Fibroblast of pulmonary artery (primary cell): ENCODE results near the gene TAPBPL.
"Not testable (repeated sequence)": the region's sequence is repeated elsewhere in the genome, so short reads cannot be mapped to it uniquely, and the experiment has no call there.

Experiments
- DNase-seq: peaks from one replicate; pipeline ENCODE4 v3.0.0-alpha.2; 2010; ENCODE audit warnings: low read depth
- H3K4me3 ChIP-seq: replicated peaks from 2 replicates; pipeline ENCODE4 v1.5.1; 2011; ENCODE audit warnings: low read depth, mild to moderate bottlenecking, control low read depth, low read length, moderate library complexity
- TF ChIP-seq, protein P1 (sequence below): IDR thresholded peaks from 2 replicates; pipeline ENCODE4 v1.5.1; 2011; ENCODE audit warnings: mild to moderate bottlenecking, control low read depth, low read length, inconsistent platforms; ENCODE audit errors: missing control alignments

The TAPBPL gene

DNA sequence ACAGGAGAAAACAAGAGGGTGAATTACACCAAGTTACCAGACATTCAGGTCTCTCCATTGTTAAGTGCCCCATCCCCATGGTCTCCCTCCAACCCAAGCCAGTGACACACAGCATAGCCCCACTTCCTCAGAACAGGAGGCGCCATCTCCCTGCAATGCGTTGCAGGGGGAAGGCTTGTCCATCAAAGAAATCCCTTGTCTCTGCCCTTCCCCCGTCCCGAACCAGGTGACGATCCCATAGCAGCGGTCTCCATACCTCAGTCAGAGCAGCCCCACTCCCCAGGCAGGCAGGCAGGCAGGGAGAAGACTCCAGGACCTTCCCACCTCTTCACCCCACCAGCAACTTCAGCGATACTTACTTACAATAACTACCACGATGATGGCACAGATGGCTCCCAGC is 12.7 kb downstream of the TAPBPL start:
- H3K4me3 ChIP-seq = no peak overlapping the region
- no peak for DNase-seq
- TF ChIP-seq, protein P1, sequence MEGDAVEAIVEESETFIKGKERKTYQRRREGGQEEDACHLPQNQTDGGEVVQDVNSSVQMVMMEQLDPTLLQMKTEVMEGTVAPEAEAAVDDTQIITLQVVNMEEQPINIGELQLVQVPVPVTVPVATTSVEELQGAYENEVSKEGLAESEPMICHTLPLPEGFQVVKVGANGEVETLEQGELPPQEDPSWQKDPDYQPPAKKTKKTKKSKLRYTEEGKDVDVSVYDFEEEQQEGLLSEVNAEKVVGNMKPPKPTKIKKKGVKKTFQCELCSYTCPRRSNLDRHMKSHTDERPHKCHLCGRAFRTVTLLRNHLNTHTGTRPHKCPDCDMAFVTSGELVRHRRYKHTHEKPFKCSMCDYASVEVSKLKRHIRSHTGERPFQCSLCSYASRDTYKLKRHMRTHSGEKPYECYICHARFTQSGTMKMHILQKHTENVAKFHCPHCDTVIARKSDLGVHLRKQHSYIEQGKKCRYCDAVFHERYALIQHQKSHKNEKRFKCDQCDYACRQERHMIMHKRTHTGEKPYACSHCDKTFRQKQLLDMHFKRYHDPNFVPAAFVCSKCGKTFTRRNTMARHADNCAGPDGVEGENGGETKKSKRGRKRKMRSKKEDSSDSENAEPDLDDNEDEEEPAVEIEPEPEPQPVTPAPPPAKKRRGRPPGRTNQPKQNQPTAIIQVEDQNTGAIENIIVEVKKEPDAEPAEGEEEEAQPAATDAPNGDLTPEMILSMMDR = no peak

DNA sequence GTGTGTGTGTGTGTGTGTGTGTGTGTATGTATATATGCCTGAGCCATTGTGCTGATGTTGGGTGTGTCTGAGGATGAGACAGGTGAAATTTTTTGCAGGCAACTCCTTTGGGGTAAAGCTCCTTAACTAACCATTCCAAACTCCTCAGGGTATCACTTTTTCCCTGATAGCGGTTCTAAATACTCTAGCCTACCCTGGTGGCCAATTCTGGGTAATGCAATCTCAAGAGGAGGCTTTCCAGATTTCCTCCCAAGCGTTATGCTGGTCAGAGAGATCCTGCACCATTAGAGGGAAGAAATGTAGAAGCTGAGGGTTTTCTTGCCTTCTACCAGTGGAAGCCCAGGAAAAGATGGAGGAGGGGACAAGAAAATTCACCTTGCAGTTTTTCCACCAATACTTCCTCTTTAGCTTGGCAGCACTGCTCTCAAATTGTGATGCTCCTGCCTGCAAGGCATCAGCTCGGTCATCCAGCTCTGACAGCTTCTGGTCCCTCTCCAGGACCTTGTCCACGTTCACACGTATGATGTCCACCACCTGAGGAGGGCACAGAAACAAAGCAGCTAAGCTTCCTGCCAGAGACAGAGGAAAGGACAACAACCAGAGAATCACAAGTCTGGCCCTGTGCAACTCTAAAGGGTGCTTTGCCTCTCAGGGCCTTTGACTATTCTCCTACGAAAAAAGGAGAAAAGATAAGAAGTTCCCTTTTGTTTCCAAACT is 13.8 kb downstream of the TAPBPL start:
- DNase-seq = peak; percentile 86
- TF ChIP-seq, protein P1 = peak; percentile 97
- H3K4me3 ChIP-seq = no peak overlapping the region

DNA sequence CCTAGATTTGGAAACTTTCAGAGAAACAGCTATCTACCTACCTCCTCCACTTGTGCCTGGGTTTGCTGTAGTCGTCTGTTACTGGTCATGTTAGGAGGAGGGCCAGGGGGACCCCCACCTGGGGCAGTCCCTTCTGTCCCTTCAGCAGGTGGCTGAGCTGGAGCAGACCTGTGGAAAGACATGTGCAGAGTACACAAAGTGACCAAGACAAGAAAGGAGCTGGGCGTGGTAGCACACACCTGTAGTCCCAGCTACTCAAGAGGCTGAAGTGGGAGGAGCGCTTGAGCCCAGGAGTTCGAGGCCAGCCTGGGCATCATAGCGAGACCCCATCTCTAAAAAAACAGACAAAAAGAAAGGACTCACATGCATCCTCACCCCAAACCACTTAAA is 14.3 kb downstream of the TAPBPL start:
- H3K4me3 ChIP-seq = no peak overlapping the region
- no peak for DNase-seq
- TF ChIP-seq, protein P1 = no peak

DNA sequence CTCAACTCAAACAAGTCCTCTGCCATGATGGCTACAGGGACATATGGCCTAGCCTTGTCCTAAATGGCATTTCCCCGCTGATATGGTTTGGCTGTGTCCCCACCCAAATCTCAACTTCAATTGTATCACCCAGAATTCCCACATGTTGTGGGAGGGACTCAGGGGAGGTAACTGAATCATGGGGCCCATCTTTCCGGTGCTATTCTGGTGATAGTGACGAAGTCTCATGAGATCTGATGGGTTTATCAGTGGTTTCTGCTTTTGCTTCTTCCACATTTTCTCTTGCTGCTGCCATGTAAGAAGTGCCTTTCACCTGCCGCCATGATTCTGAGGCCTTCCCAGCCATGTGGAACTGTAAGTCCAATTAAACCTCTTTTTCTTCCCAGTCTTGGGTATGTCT is 14.9 kb downstream of the TAPBPL start:
- not testable (repeated sequence) for H3K4me3 ChIP-seq, DNase-seq

DNA sequence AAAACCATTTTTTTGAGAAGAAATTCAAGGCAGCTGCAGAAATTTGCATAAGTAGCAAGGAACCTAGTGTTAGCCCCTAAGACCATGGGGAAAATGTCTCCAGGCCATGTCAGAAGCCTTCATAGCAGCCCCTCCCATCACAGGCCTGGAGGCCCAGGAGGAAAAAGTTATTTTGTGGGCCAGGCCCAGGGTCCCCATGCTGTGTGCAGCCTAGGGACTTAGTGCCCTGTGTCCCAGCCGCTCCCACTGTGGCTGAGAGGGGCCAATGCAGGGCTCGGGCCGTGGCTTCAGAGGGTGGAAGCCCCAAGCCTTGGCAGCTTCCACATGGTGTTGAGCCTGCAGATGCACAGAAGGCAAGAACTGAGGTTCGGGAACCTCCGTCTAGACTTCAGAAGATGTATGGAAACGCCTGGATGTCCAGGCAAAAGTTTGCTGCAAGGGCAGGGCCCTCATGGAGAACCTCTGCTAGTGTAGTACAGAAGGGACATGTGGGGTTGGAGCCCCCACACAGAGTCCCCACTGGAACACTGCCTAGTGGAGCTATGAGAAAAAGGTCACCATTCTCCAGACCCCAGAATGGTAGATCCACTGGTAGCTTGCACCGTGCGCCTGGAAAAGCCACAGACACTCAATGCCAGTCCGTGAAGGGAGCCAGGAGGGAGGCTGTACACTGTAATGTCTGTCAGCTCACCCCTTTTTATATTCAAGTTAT is 15.9 kb downstream of the TAPBPL start:
- DNase-seq, H3K4me3 ChIP-seq: not testable (repeated sequence)

DNA sequence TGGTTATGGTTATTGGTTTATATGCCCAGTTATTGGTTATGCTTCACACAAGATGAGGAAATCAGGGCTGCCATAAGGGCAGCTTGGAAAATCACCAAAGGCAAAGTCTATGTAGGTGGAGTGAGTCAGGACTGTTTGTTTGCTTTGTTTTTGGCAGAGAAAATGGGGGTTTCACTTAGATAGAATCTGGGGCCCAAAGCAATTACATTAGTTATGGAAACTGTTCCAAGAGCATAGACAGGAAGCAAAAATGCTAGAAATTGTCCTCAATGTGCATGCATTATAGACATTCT is 16.4 kb downstream of the TAPBPL start:
- H3K4me3 ChIP-seq = no peak overlapping the region
- TF ChIP-seq, protein P1 = no peak
- no peak for DNase-seq

DNA sequence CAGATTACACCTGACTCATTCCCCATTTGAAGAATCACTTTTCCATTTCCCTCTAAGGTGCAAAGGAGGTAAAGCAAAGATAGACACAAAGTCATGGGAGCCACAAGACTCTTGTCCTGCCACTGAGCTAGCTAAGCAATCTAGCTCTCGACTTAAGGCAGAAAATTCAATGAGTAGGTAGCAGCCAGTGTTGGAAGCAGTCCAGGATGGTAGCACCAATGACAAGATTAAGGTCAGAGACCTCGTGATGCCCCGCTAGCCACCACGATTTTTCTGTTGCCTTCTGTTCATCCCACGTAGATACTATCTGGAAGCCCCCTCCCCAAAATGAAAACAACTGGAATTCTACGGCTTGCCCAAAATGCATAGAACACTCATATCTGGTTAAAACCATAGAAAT is 17.2 kb downstream of the TAPBPL start:
- DNase-seq = no peak
- TF ChIP-seq, protein P1 = no peak
- H3K4me3 ChIP-seq = peak overlapping the region; percentile 84
